ENCODE data around the gene TMED4.

- TF ChIP-seq, protein P1, sequence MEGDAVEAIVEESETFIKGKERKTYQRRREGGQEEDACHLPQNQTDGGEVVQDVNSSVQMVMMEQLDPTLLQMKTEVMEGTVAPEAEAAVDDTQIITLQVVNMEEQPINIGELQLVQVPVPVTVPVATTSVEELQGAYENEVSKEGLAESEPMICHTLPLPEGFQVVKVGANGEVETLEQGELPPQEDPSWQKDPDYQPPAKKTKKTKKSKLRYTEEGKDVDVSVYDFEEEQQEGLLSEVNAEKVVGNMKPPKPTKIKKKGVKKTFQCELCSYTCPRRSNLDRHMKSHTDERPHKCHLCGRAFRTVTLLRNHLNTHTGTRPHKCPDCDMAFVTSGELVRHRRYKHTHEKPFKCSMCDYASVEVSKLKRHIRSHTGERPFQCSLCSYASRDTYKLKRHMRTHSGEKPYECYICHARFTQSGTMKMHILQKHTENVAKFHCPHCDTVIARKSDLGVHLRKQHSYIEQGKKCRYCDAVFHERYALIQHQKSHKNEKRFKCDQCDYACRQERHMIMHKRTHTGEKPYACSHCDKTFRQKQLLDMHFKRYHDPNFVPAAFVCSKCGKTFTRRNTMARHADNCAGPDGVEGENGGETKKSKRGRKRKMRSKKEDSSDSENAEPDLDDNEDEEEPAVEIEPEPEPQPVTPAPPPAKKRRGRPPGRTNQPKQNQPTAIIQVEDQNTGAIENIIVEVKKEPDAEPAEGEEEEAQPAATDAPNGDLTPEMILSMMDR (IDR thresholded peaks at IDR 0.05 in 2 of 3, conservative IDR thresholded peaks at IDR 0.05 in 1 of 3; ENCODE audit: borderline replicate concordance in 1 of 3, insufficient read depth in 1 of 3, low read depth in 2 of 3, low read length in 2 of 3) = no peak
- no peak for TF ChIP-seq POLR2A (IDR thresholded peaks at IDR 0.05; ENCODE audit: borderline replicate concordance, extremely low read depth, insufficient read depth, insufficient read length)
- no peak for TF ChIP-seq EGR1 (IDR thresholded peaks at IDR 0.05; ENCODE audit: low read depth)
- no peak for TF ChIP-seq EZH2 (IDR thresholded peaks at IDR 0.05)
- TF ChIP-seq POLR2AphosphoS5 (IDR thresholded peaks at IDR 0.05; ENCODE audit: low read depth, low read length) = no peak
- no peak for TF ChIP-seq EZH2phosphoT487 (IDR thresholded peaks at IDR 0.05; ENCODE audit: borderline replicate concordance)
Observed at GRCh38 chr7:44583146-44583865, 1.3 kb upstream of the TMED4 start.
